ENCODE results near the gene CABP4.
A peak's percentile ranks its signal among the peaks of the same experiment; 100 is the strongest.

- TF ChIP-seq POLR2A (IDR thresholded peaks at IDR 0.05) (no peak), EP300 (IDR thresholded peaks at IDR 0.05) (no peak), POLR2AphosphoS5 (IDR thresholded peaks at IDR 0.05) (peak in 1 of 3 donors; percentile 35)
- TF ChIP-seq, protein P1, sequence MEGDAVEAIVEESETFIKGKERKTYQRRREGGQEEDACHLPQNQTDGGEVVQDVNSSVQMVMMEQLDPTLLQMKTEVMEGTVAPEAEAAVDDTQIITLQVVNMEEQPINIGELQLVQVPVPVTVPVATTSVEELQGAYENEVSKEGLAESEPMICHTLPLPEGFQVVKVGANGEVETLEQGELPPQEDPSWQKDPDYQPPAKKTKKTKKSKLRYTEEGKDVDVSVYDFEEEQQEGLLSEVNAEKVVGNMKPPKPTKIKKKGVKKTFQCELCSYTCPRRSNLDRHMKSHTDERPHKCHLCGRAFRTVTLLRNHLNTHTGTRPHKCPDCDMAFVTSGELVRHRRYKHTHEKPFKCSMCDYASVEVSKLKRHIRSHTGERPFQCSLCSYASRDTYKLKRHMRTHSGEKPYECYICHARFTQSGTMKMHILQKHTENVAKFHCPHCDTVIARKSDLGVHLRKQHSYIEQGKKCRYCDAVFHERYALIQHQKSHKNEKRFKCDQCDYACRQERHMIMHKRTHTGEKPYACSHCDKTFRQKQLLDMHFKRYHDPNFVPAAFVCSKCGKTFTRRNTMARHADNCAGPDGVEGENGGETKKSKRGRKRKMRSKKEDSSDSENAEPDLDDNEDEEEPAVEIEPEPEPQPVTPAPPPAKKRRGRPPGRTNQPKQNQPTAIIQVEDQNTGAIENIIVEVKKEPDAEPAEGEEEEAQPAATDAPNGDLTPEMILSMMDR (IDR thresholded peaks at IDR 0.05): no peak
Observed at GRCh38 chr11:67416416-67417335, 38.5 kb upstream of the CABP4 start.
